GM18505 (cell line): ENCODE measurements around the gene TM9SF1.

Source experiments
- ATAC-seq: cut with Tn5 transposase; IDR thresholded peaks from one replicate; pipeline ENCODE4 v1.9.1; 2021; ENCODE audit not compliant: unreplicated experiment
- POLR2A ChIP-seq: IDR thresholded peaks from 4 replicates; pipeline ENCODE4 v1.6.1; 2011; ENCODE audit warnings: borderline replicate concordance; ENCODE audit not compliant: insufficient read depth, insufficient read length; ENCODE audit errors: extremely low read depth

The TM9SF1 gene

GRCh38 chr14:24139272-24139934 lies 55.8 kb downstream of the TM9SF1 start:
- TF ChIP-seq POLR2A: no peak
- ATAC-seq: no peak
